HG03097 (cell line): Measurements from ENCODE around the gene LRTM2.

Source experiments
- ATAC-seq: cut with Tn5 transposase; IDR thresholded peaks from one replicate; pipeline ENCODE4 v1.9.1; 2021; ENCODE audit not compliant: unreplicated experiment, low FRiP score

The LRTM2 gene

DNA sequence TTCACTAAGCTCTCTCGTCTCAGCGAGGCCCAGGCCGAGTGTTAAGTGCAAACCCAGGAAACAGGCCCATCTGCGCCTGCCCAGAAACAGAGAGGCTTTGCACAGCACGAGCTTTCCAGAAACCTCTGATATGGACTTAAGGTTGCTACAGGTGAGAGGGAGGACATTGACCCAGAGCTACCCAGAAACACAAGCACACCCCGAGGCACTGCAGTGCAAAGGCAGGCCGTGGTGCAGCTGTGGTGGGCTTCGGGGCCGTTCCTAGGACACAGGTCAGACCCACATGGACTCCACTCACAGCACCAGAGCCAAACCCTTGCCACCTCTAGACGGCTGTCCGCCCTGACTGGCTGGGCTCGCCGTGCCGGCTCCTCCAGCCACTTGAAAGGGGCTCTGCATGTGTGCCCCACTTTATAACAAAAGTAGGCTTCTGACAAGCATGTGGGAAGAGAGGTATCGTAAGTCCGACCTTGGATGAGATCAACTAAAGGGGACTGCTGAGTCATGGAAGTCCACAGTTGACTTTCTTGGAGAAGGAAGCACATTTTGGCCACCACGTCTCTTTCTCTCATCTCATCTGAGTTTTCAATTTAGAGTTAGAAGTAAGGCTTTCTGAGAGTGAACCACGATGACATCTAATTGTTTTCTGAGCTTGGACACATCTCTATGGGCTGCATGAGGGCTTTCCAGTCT lies 59.9 kb downstream of the LRTM2 start:
- no peak for ATAC-seq

DNA sequence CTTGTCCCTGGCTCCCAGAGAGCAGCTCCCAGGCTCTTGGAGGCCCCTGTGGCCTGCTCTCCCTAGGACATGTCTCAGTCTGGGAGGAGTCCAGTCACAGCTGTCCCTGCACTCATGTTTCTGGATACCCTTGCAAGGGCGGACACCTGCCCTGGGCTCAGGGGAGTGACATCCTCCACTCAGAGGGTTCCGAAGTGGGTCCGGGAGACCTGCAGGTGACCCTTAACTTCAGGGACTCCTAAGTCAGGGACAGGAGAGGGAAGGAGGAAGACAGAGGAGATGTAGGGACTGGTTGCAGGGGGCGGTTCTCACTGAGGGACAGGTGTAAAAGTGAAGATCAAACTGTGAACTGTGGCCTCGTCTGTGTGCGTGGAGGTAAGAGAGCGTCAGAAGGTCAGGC lies 60.5 kb downstream of the LRTM2 start:
- no peak for ATAC-seq

DNA sequence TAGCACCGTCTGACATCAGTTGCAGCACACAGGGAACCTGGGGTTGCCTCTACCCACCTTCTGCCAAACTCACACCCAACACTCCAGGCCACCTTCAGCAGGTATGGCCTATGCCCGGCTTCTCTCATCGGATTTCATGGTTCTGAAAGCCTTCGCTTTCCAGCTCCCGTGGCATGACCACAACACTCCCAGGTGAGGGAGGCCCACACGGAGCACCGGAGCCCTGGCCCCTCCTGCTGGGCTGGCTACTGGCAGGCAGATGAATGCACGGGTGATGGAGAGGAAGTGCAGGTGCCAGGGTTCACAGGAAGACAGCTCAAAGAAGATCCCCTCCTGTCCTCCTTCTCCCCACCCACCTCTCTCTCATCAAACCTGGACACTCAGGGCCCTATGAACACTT lies 60.9 kb downstream of the LRTM2 start:
- no peak for ATAC-seq

DNA sequence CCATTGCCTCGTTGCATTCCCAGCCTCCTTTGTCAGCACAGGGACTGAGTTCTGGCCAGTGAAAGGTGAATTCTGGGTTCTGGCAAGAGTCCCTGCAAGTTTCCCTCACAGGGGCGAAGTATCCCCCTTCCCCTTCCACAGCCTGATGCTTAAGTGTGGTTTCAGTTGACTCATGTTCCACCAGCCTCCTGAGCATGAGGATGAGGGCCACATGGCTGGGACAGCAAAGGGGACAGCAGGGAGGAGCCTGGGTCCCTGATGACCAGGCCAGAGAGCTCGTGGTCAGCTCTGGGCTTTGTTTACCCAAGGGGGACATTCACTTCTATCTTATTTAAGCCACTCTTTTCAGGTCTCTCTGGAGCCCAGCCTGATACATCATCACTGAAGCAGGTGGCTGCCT lies 61.6 kb downstream of the LRTM2 start:
- ATAC-seq, result no peak

DNA sequence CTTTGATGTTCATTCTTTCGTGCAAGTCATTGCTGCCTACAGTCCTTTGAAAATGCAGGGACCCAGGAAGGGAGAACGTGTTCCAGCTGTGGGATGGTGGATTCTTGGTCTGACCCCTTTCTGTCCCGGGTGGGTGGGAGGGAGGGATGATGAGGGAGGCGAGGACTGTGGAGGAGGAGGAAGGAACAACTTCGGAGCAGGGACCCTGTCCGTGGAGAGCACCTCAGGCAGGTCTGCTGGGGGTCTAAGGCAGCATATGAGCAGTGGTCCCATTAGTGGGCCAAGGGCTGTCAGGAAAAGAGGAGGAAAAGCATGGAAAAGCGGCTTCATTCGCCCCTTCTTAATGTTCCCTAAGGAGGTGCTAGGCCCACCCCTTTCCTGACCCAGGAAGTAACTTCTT lies 62.0 kb downstream of the LRTM2 start:
- no peak for ATAC-seq

DNA sequence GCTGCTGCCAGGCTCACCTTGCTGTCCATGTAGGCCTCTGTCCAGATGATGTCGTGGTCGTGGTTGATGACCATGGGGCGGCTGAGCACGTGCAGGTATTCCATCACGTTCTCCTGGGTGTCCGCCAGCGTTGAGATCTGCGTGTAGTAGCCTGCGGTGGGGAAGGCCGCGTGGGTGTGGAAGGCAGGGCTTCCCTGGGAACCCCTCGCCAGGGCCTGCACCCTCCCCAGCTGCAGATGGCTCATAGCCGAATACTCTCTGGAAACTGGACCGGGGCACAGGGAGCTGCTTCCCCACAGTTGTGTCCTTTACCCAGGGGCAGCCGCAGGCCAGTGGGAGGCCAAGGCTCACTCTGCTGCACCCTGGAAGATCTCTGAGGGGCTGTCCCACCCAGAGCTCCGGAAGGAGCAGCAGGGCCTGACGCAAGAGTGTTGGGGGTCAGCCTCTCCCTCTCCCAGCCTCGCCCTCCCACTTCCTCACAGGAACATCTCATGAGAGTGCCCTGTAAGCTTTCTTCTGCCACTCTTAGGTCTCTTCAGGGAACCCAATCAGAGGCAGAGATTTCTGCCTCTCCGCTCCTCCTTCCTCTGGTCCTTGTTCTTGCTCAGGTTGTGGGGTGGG lies 62.6 kb downstream of the LRTM2 start:
- ATAC-seq, result no peak

DNA sequence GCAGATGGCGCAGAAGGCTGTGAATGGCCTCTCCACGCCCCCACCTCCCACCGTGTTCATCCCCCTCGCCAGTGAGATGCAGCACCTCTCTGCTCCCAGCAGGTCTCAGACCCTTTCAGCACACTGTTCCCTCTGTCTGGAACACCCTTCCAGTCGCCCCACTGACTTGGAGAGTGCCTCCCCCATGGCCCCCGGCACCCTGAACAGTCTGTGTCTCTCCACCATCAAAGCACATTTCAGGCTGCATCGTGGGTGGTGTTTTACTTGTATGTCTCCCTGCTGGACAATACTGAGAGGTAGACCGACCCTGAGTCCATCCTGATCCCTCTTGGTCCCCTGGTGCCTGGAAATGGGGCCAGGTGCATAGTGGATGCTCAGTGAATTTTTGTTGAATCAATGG lies 63.1 kb downstream of the LRTM2 start:
- ATAC-seq, result no peak

DNA sequence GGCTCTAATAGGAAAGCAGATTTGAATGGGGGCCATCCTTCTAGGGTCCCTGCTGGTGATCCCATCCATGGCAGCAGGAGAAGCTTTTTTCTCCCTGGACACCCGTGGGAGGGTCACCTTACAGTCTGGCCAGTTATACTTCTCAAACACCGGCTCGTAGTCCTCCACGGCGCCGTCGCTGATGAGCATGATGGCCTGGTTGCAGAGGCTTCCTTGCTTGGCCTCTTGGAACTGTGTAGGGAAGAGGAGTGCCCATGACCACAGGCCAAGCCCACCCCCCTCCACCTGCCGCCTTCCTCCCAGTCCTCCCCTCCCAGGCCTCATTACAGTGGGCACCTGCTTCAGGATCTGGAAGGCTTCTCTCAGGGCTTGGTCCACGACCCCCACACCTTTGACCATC lies 64.3 kb downstream of the LRTM2 start:
- ATAC-seq, result no peak

DNA sequence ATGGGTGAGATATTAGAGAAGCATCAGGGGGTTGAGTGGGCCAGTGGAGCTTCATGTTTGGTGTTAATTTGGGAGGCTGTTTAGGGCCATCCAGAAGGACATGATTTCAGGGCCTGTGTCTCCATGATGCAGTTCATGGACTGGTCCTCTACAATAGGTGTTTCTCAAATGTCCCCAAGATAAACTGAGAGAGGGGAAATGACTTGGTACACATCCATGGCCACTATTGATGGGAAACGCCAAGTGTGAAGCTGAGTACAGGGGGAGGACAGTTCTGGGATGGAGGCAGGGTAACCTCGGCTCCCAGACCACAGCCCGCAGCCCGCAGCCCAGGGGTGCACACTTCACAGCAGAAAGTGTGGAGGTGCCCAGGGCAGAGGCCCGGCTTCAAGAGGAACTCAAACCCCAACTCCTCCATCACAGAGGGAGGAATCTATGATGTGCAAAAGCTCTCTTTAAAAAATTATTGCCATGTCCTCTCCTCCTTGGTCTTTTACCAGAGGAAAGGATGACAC lies 64.8 kb downstream of the LRTM2 start:
- no peak for ATAC-seq

DNA sequence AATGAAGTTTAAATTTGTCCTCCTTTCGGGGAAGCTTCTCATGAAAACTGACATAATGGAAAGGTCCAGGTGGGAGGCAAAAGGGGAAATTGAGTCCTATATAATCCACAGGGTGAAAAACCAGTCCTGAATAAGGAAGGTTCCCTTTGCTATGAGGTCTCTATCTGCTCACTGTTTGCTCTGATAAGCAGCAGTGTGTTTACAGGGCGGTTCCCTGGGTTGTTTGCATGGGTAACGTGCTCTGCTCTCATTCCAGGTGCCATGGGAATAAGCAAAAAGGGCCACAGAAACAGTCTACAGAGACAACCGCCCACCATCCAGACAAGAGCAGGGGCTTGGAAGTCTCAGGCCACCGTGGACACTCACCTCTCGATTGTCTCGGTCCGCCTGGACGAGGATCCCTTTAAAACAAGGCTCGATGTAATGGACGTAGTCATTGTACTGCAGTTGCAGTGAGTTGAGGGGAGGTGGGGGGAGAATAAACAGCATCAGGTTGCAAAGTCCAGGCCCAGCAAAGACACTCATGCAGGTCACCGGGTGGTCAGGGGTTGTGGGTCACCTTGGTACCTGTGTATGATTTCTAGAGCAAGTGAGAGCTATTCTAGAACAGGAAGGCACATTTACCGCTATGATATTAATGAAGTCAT lies 65.4 kb downstream of the LRTM2 start:
- ATAC-seq, result no peak
